VCaP (cell line): ENCODE data around the gene ZSWIM6.

ENCODE experiments used
- H3K27ac ChIP-seq: fragments of 450-650 bp; 2 replicates; pipeline ENCODE4 v1.5.1; 2017
- TF ChIP-seq, protein P1 (sequence below): fragments of 450-650 bp; conservative IDR thresholded peaks from 2 replicates; pipeline ENCODE4 v1.5.1; 2017; ENCODE audit warnings: mild to moderate bottlenecking, moderate library complexity

ZSWIM6 gene

DNA sequence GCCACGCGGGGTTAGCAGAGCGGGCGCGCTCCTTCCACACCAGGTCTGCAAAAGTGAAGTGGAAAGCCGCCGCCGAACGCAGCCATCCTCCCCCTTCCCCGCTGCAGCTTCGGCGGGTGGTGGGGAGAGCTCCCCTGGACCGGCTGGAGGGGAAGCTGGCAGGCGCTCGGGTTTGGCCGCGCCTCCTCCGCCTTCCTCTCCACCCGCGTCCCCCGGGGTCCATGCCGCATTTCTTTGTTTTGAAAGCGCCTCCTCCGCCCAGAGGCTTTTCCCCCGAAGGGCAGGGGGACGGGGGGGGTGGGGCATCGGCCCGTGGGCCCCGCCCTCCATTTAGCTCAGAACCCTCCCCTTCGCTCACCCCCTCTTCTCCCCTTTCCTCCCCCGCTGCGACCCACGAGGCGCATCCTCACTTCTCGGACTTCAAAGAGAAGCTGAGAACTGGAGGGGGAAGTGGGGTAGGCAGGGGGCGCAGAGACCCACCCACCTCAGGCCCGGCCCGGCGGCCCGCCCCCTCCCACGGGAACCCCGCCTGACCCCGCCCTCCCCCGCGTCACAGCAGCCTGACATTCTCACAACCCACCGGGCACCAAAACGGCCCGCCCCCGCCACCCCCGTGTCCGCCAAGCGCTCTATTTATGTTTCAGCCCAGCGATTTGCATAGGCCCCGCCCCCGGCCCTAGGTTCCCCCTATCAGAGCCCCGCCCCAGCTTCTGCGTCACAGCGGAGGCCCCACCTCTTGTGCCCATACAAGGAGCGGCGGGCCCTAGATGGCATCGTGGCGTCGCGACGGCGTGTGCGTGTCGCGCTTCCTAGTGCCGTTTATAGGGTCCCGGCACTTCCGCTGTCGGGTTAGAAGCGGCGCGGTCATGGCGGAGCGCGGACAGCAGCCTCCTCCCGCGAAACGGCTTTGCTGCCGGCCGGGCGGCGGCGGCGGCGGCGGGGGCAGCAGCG is at the start of gene ZSWIM6:
TSS of gene ZSWIM6 (plus strand) at position 852 of the 951 bp plus-strand sequence. CDS start at position 867, 15 bp downstream.
- H3K27ac ChIP-seq = peak within 1 kb of the TSS; percentile 81
- TF ChIP-seq, protein P1, sequence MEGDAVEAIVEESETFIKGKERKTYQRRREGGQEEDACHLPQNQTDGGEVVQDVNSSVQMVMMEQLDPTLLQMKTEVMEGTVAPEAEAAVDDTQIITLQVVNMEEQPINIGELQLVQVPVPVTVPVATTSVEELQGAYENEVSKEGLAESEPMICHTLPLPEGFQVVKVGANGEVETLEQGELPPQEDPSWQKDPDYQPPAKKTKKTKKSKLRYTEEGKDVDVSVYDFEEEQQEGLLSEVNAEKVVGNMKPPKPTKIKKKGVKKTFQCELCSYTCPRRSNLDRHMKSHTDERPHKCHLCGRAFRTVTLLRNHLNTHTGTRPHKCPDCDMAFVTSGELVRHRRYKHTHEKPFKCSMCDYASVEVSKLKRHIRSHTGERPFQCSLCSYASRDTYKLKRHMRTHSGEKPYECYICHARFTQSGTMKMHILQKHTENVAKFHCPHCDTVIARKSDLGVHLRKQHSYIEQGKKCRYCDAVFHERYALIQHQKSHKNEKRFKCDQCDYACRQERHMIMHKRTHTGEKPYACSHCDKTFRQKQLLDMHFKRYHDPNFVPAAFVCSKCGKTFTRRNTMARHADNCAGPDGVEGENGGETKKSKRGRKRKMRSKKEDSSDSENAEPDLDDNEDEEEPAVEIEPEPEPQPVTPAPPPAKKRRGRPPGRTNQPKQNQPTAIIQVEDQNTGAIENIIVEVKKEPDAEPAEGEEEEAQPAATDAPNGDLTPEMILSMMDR = no peak

GRCh38 chr5:61283471-61283870 is 48.6 kb upstream of the ZSWIM6 start:
- TF ChIP-seq, protein P1 = no peak

GRCh38 chr5:61285531-61285930 is 46.5 kb upstream of the ZSWIM6 start:
- TF ChIP-seq, protein P1 = no peak
- no peak overlapping the region for H3K27ac ChIP-seq

More at GRCh38 chr5:61283471-61283870, 48.6 kb upstream of the ZSWIM6 start:
- H3K27ac ChIP-seq = no peak overlapping the region

DNA sequence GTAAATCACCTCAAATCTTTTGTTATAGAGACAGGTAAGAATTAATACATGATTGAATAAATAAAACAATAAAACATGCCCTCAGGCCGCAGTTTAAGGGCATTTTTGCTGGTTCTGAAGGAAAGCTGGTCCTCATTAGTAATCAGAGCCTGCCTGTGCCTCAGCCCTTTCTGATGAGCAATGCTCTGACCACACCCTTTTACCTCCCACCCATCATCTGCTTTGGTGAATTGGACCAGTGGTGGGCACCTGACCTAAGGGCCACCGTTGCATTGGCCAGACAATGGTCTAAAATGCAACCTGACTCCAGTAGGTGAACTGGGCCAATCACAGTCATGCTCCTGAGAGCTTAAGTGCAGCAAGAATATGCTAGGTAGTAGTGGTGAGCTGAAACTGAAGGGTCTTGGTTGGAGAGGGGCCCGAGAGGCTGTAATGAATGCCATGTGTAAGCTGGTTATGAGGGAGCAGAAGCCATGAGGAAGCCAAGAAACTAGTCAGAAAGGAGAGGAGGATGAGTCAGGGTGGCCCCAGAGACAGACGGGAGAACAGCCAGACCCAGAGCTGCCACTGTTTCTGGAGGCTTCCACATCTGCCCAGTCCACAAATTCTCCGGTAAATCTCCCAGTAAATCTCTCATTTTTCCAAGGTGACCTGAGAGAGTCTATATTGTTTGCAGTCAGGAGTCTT is 45.5 kb upstream of the ZSWIM6 start:
- TF ChIP-seq, protein P1 = no peak
- H3K27ac ChIP-seq = no peak overlapping the region

DNA sequence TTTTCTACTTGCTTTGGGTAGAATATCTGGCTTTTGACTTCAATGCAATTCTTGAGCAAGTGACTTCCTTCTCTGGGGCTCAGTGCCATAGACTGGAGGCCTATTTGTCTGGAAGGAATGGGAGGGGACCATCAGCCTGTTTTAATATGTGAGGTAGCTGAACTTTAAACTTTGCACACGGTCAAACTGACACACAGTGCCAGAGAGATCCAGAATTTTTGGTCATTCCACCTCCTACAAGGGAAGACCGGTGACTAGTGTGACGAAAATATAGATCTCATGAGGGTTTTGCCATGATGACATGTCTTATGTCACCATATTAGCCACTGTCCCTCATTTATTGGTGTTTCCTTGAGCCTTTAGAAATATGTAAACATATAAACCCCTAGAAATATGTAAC is 44.6 kb upstream of the ZSWIM6 start:
- TF ChIP-seq, protein P1 = no peak
- no peak overlapping the region for H3K27ac ChIP-seq

DNA sequence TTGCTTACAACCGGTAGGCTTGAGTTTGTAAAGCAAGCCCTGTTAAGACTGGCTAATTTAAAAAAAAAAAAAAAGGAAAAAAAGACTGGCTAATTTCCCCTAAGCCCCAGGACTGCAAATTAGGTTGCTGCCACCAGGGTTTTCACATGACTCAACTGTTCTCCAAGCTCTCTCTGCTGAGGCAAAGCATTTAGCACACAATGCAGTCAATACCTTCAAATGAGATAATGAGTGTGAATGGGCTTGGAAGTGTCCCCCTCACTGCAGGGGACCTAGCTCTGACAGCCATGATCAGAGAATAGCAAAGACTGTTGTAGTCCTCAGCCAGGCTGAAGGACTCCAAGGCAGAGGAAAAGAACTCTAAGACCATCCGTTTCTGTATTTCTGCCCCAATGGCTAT is 42.8 kb upstream of the ZSWIM6 start:
- no peak overlapping the region for H3K27ac ChIP-seq
- TF ChIP-seq, protein P1 = no peak

GRCh38 chr5:61289669-61290306 is 42.3 kb upstream of the ZSWIM6 start:
- TF ChIP-seq, protein P1 = no peak
- no peak overlapping the region for H3K27ac ChIP-seq
